PC-3 (cell line): Measurements from ENCODE around the gene TMEM190. TPM values are rescaled to one million over a fixed set of nuclear protein-coding genes. Genes with fewer than 3 reads are reported as not detected.
"Not testable (repeated sequence)": the region's sequence is repeated elsewhere in the genome, so short reads cannot be mapped to it uniquely, and the experiment has no call there.

Source experiments
- ATAC-seq: fragments of 200-7000 bp; cut with Tn5 transposase; 2 replicates; pipeline ENCODE4 v1.9.1; 2020; ENCODE audit warnings: mild to moderate bottlenecking, moderate library complexity
- BruUV-seq: library from RNA; stranded (reverse); fragments of 400-500 nt; replicated peaks from 2 replicates; lab custom pipeline; 2021; lab: Mats Ljungman, UMichigan
- CTCF ChIA-PET: fragments of 300-600 bp; sonication (Branson Sonifier 250); formaldehyde crosslinking; loops from one replicate; lab custom pipeline; 2022; ENCODE audit warnings: antibody characterized with exemption; lab: Charles Lee
- POLR2A ChIA-PET: fragments of 300-600 bp; sonication (Branson Sonifier 250); formaldehyde crosslinking; loops from one replicate; lab custom pipeline; 2022; ENCODE audit warnings: antibody characterized with exemption; ENCODE audit not compliant: unreplicated experiment; lab: Charles Lee
- DNase-seq: peaks from one replicate; pipeline ENCODE4 v3.0.0-alpha.2; 2015
- H2AFZ ChIP-seq: fragments of 300-600 bp; sonication (generic); 2 replicates; pipeline ENCODE4 v1.6.0; 2016; ENCODE audit warnings: antibody characterized with exemption, low read length
- H3F3A ChIP-seq: fragments of 300-600 bp; sonication (generic); one replicate; pipeline ENCODE4 v1.6.0; 2017; ENCODE audit warnings: antibody characterized with exemption, low read length, control low read depth, mild to moderate bottlenecking; ENCODE audit not compliant: unreplicated experiment
- H3K27ac ChIP-seq: fragments of 300-600 bp; sonication (generic); 2 replicates; pipeline ENCODE4 v1.5.1; 2016; ENCODE audit warnings: mild to moderate bottlenecking, low read length
- H3K27me3 ChIP-seq: fragments of 300-600 bp; sonication (generic); 2 replicates; pipeline ENCODE4 v1.6.1; 2016; ENCODE audit warnings: low read length, mixed read lengths
- H3K36me3 ChIP-seq: fragments of 300-600 bp; sonication (generic); 2 replicates; pipeline ENCODE4 v1.6.1; 2016; ENCODE audit warnings: low read depth, mixed run types, low read length, mixed read lengths
- H3K4me1 ChIP-seq: fragments of 300-600 bp; sonication (generic); 2 replicates; pipeline ENCODE4 v1.5.1; 2016; ENCODE audit warnings: low read length; ENCODE audit not compliant: insufficient read depth
- H3K4me2 ChIP-seq: fragments of 300-600 bp; sonication (generic); 2 replicates; pipeline ENCODE4 v1.6.0; 2016; ENCODE audit warnings: low read length
- H3K4me3 ChIP-seq: fragments of 300-600 bp; sonication (generic); 2 replicates; pipeline ENCODE4 v1.5.1; 2016; ENCODE audit warnings: mild to moderate bottlenecking, low read length, mixed read lengths
- H3K79me2 ChIP-seq: fragments of 300-600 bp; sonication (generic); 2 replicates; pipeline ENCODE4 v1.6.1; 2017; ENCODE audit warnings: low read length, mixed read lengths
- H3K9ac ChIP-seq: fragments of 300-600 bp; sonication (generic); 2 replicates; pipeline ENCODE4 v1.6.0; 2016; ENCODE audit warnings: mild to moderate bottlenecking, low read length
- H3K9me2 ChIP-seq: fragments of 300-600 bp; sonication (generic); replicated peaks from 2 replicates; pipeline ENCODE4 v1.6.1; 2016; ENCODE audit warnings: mixed run types, low read length, mixed read lengths
- H3K9me3 ChIP-seq: fragments of 300-600 bp; sonication (generic); 2 replicates; pipeline ENCODE4 v1.6.1; 2016; ENCODE audit warnings: low read length, mixed read lengths
- H4K20me1 ChIP-seq: fragments of 300-600 bp; sonication (generic); 2 replicates; pipeline ENCODE4 v1.6.1; 2016; ENCODE audit warnings: low read length, mixed read lengths
- EZH2 ChIP-seq: fragments of 300-600 bp; sonication (generic); IDR thresholded peaks from one replicate; pipeline ENCODE4 v1.6.1; 2017; ENCODE audit warnings: antibody characterized with exemption, mild to moderate bottlenecking, low read length; ENCODE audit not compliant: unreplicated experiment
- EZH2phosphoT487 ChIP-seq: fragments of 300-600 bp; sonication (generic); IDR thresholded peaks from 2 replicates; pipeline ENCODE4 v1.6.1; 2018; ENCODE audit warnings: mild to moderate bottlenecking, antibody characterized with exemption, low read length, borderline replicate concordance
- intact Hi-C: fragments of 100-400 bp; cut with micrococcal nuclease; formaldehyde crosslinking; loops from 2 replicates; pipeline ENCODE4 v1.9.0; 2023
- total RNA-seq: library from RNA; depleted of rRNA; stranded (reverse); fragments of >200 nt; gene quantifications from 2 replicates; pipeline ENCODE4 v1.2.3, GENCODE V29; 2014
- TF ChIP-seq, protein P1 (sequence below): fragments of 300-600 bp; sonication (generic); conservative IDR thresholded peaks from 2 replicates; pipeline ENCODE4 v1.5.1; 2017; ENCODE audit warnings: antibody characterized with exemption, low read depth, mild to moderate bottlenecking, low read length

TMEM190 gene
- total RNA-seq, 1 experiment from 2014 or later: not detected

- TSS peak; percentile 92 for BruUV-seq
Observed at GRCh38 chr19:55408533-55408872, 31.9 kb downstream of the TMEM190 start.

DNA sequence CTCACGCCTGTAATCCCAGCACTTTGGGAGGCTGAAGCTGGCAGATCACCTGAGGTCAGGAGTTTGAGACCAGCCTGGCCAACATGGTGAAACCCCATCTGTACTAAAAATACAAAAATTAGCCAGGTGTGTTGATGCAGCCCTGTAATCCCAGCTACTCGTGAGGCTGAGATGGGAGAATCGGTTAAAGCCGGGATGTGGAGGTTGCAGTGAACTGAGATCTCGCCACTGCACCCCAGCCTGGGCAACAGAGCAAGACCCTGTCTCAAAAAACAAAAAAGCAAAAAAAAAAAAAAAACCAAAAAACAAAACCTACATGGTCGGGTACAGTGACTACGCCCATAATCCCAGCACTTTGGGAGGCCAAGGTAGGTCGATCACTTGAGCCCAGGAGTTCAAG lies 32.6 kb downstream of the TMEM190 start:
- intact Hi-C loops, CTCF ChIA-PET, H3K27ac ChIP-seq, H2AFZ ChIP-seq, H3K27me3 ChIP-seq, H3K4me2 ChIP-seq, H3K9me3 ChIP-seq, DNase-seq, H3K4me3 ChIP-seq, H3F3A ChIP-seq, ATAC-seq, POLR2A ChIA-PET, H3K9me2 ChIP-seq, BruUV-seq, H3K9ac ChIP-seq: not testable (repeated sequence)
- Histone ChIP-seq H4K20me1 (peaks cover 24% of the 10 kb centered on the region), H3K36me3 (peaks cover 22% of the 10 kb centered on the region), H3K79me2 (peaks cover 33% of the 10 kb centered on the region), H3K4me1 (peaks cover 20% of the 10 kb centered on the region)

More at GRCh38 chr19:55408533-55408872, 31.9 kb downstream of the TMEM190 start:
- H3K4me2 ChIP-seq: peak overlapping the region; percentile 97
- no peaks in the 10 kb centered on the region for H3F3A ChIP-seq
- H2AFZ ChIP-seq: peak overlapping the region; percentile 74
- no peak for DNase-seq
- peak overlapping the region; percentile 57 for H3K27ac ChIP-seq
- H3K9me3 ChIP-seq: no peaks in the 10 kb centered on the region
- H4K20me1 ChIP-seq: peaks cover 29% of the 10 kb centered on the region
- peaks cover 38% of the 10 kb centered on the region for H3K79me2 ChIP-seq
- ATAC-seq: no peak
- peaks cover 27% of the 10 kb centered on the region for H3K36me3 ChIP-seq
- TF ChIP-seq EZH2 (no peak), EZH2phosphoT487 (no peak)
- TF ChIP-seq, protein P1, sequence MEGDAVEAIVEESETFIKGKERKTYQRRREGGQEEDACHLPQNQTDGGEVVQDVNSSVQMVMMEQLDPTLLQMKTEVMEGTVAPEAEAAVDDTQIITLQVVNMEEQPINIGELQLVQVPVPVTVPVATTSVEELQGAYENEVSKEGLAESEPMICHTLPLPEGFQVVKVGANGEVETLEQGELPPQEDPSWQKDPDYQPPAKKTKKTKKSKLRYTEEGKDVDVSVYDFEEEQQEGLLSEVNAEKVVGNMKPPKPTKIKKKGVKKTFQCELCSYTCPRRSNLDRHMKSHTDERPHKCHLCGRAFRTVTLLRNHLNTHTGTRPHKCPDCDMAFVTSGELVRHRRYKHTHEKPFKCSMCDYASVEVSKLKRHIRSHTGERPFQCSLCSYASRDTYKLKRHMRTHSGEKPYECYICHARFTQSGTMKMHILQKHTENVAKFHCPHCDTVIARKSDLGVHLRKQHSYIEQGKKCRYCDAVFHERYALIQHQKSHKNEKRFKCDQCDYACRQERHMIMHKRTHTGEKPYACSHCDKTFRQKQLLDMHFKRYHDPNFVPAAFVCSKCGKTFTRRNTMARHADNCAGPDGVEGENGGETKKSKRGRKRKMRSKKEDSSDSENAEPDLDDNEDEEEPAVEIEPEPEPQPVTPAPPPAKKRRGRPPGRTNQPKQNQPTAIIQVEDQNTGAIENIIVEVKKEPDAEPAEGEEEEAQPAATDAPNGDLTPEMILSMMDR: no peak
- POLR2A ChIA-PET: no interaction called here
- H3K4me1 ChIP-seq: peaks cover 20% of the 10 kb centered on the region
- H3K9me2 ChIP-seq: no peaks in the 10 kb centered on the region
- 0 out of 2 replicates have a peak overlapping the region, but pooled peaks have one; percentile 19 for H3K4me3 ChIP-seq
- CTCF ChIA-PET: no interaction called here
- peak overlapping the region; percentile 28; the same call in 1 of the 2 replicates for H3K9ac ChIP-seq
- intact Hi-C loops: no loop called here
- H3K27me3 ChIP-seq: no peaks in the 10 kb centered on the region

DNA sequence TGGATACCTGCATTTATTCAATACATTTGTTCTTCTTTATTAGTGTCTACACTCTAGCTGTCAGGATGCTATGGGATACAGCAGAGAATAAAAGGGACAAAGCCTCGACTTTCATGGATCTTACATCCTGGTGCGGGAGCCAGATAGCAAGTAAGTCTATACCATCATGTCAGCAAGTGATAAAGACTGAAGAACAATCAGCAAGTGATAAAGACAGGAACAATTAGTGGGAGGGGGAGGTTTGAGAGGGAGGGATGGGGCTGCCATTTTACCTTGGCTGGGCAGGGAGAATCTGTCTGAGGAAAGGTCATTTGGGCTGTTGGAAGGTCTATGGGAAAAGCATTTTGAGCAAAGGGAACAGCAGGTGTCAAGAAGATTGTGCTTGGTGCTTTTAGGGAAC lies 33.5 kb downstream of the TMEM190 start:
- BruUV-seq: no TSS peak
- H3K79me2 ChIP-seq: peaks cover 24% of the 10 kb centered on the region
- H3K4me2 ChIP-seq: no peak overlapping the region
- no peaks in the 10 kb centered on the region for H3K9me3 ChIP-seq
- ATAC-seq (no peak), DNase-seq (no peak)
- H3K36me3 ChIP-seq: peaks cover 17% of the 10 kb centered on the region
- H3K27ac ChIP-seq: no peak overlapping the region
- peaks cover 20% of the 10 kb centered on the region for H3K4me1 ChIP-seq
- H3K27me3 ChIP-seq: no peaks in the 10 kb centered on the region
- TF ChIP-seq, protein P1: no peak
- TF ChIP-seq EZH2 (no peak), EZH2phosphoT487 (no peak)
- H2AFZ ChIP-seq: no peak overlapping the region
- H3K9ac ChIP-seq: no peak overlapping the region
- no peaks in the 10 kb centered on the region for H3K9me2 ChIP-seq
- H4K20me1 ChIP-seq: peaks cover 18% of the 10 kb centered on the region
- no peak overlapping the region for H3K4me3 ChIP-seq
- intact Hi-C loops: no loop called here
- CTCF ChIA-PET: interaction anchor here (0.8 kb wide), 1 partner anchor 8 kb away, joined by 3 read pairs; no protein-coding TSS in a partner anchor
- POLR2A ChIA-PET: no interaction called here
- no peaks in the 10 kb centered on the region for H3F3A ChIP-seq
